Activated CD8-positive, alpha-beta memory T cell treated with anti-CD3 and anti-CD28 coated beads, Interleukin-2, amount 50 U/mL, for 1 hour (primary cell): ENCODE results near the gene ETF1.

Source experiments
- DNase-seq: peaks from one replicate; pipeline ENCODE4 v3.0.0-alpha.2; 2020; ENCODE audit errors: extremely low read depth

Gene ETF1

DNA sequence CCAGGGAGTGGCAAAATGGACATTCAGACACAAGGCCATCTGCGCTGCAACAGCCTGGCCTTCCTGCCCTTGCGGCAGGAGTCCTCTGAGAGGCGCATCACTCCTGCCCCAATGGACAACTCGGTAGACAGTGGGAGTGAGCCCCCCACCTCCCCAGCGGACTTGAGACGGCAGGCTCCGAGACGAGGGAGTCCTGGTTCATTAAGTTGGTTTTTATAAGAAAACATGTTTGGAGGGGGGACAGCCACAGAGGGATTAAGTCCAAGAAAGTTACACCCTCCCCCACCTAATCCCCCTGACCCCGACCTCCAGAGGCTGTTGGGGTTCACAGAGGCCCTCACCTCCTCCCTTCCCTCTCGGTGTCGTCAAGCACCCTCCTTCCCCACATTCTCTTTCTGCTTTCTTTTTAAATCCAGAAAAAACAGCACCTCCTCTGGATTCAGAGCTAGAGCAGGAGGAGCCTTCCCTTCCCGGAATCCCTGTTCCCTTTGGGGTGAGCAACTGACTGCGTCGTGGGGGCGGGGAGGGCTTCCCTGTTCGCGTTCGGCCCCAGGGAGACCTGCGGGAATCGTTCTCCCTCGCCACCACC lies 79.5 kb downstream of the ETF1 start:
- DNase-seq, result no peak

DNA sequence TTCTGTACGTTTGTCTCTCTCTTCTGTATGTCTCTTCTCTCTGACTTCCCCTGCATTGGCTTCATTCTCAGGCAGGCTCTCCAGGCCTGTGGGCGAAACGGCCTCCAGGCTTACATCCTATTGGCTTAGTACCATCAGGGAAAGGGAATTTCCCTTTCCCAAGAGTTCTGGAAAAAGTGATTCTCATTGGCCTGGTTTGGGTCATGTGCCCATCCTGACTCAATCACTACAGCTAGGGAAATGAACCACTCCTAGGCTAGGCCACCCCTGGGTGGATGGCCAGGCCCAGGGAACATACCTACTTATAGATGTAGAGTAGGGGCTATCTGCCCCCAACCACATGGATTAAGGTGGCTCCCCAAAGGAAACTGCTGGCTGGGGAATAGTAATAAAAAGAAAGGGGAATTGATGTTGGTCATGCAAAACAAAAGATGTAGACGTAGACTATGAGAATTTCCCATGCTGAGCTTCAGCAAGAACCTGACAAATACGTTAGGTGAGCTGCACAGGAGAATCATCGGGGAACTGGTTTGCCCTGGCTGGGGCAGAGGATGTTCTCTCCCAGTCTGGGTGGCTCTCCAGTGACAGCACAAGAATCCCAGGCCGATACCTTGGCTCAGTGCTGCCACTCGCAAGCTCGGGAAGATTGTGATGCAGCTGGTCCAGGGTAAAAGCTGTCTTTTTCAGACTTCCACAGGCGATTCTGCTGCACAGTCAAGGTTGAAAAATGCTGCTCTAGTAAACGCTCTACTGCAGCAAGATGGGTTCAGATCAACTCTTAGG lies 81.5 kb downstream of the ETF1 start:
- no peak for DNase-seq

DNA sequence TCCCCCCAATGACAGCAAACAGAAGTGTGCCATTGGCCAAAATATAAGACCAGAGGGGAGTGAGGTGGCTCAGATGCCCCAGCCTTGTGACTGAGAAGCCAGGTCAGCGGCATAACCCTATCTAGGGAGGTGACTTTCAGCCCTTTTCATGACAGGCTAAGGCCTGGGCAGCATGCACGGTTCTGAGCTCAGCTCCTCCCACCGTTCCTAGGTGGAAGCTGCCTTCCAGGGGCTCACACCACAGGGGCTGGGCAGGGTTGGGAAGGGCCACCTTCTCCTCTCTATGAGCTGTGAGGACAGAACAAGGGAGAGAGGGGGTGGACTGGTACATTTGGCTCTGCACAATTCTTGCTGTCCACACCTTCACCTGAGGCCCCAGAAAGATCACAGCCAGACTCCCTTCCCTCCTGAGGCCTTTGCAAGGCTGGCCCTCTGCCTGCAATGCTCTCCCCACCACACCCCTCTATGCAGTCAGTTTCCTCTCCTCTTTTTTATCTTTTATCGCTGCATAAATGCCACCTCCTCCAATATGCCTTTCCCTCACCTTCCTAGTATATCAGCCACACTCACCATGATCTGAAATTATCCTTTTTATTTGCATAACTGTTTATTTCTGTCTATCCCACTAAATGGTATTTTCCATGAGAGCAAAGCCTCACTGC lies 82.9 kb downstream of the ETF1 start:
- DNase-seq, result no peak

DNA sequence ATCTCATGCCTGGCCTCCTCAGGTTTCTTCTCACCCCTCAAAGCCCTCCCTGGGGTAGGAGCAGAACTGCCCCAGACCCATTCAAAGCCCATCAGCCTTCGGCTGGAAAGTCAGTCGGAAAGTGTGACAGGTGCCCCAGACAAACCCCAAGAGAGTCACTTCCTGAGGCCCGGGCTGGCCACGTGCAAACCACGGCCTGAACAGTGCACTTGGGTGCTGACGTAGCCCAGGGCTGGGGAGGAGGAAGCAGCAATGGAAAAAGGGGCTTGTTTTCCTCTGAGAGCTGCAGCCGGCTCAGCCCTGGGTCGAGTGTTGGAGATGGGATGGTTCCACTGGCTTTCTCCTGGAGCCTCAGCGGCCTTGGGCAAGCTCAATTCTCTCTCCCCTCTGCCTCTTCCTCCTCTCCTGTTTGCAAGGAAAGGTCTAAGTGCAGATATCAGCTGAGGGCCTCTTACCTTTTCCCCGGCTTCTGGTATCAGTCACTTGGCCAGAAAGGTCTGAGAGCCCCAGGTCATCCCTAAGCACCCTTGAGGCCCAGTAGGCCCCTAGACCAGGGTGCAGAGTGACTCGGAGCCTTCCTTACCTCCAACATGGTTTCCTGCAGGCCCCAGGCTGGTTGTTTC lies 83.6 kb downstream of the ETF1 start:
- DNase-seq, result peak; percentile 82

DNA sequence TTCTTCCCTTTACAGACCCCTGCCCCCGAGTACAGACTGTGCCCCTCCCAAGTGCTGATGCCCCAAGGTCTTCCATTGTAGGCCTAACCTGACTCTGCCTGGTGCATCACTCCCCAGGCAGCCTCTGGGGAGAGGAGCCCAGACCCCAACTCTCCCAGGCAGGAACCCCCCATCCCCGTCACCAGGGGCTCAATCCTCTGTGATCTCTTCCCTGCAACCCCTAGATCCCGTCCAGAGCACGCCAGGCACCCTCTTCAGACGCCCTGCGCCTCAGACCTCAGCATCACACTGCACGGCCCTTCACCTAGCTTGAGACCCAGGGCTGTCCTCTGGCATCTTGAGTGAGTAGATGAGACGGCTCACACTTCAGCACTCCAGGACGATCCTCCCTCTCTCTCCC lies 84.2 kb downstream of the ETF1 start:
- no peak for DNase-seq

DNA sequence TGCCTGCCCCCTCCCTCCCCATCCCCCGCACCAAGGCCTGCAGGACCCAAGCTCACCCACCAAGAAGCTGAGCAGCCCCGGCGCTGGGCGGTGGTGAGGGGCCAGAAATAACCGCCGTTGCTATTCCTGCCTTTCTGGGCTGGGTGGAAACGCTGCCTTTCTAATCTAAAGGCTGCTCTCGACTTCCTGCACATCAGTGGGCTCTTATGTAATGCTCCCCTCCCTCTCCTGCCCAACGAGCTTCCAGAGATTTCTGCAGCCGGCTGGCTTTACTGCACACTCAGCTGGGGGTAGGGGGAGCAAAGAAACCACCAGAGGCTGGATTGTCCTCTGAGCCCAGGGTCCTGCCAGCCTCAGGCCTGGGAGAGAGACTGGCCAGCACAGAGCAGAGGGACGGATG lies 84.7 kb downstream of the ETF1 start:
- no peak for DNase-seq

DNA sequence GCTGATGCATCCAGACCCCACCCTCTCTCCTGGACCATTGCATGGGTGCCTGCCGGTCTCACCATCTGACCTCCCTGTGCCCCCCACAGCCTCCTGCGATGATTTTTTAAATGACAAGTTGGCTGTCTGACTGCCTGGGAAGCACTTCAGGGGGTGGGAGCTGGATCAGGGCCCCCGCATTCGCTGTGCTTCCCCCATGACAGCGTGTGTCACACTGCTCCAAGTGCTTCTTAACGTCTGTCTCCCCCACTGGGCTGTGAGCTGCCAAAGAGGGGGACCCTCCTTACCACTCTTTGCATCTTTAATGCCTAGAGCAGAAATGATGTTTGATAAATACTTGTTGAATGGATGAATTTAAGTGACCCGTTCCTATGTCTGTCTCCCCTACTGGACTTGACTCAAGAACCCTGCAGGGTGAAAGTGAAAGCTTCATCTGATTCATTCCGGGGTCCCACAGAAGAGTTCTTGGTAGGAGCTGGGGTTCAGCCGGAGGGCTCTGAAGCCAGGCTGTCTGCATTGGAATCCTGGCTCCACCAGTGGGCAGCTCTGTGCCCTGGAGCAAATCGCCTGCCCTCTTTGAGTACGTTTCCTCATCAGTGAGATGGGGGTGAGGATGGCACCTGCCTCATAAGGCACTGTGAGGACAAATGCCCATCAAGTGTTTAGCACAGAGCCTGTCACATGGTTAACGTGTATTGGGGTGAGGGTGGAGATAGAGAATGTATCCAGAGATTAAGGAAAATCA lies 85.3 kb downstream of the ETF1 start:
- DNase-seq, result no peak
